HTR-8/SVneo (cell line): ENCODE measurements around the gene ADCK2.
A peak's percentile ranks its signal among the peaks of the same experiment; 100 is the strongest.
"Not testable (repeated sequence)": the region's sequence is repeated elsewhere in the genome, so short reads cannot be mapped to it uniquely, and the experiment has no call there.

ENCODE experiments used
- DNase-seq: peaks from one replicate; pipeline ENCODE4 v3.0.0; 2011; ENCODE audit warnings: low spot score, mixed read lengths; ENCODE audit not compliant: insufficient read length
- FAIRE-seq: peaks from 2 replicates; lab custom pipeline; 2011; peaks lifted over from hg19 to GRCh38; lab: Jason Lieb, UNC

ADCK2 gene

DNA sequence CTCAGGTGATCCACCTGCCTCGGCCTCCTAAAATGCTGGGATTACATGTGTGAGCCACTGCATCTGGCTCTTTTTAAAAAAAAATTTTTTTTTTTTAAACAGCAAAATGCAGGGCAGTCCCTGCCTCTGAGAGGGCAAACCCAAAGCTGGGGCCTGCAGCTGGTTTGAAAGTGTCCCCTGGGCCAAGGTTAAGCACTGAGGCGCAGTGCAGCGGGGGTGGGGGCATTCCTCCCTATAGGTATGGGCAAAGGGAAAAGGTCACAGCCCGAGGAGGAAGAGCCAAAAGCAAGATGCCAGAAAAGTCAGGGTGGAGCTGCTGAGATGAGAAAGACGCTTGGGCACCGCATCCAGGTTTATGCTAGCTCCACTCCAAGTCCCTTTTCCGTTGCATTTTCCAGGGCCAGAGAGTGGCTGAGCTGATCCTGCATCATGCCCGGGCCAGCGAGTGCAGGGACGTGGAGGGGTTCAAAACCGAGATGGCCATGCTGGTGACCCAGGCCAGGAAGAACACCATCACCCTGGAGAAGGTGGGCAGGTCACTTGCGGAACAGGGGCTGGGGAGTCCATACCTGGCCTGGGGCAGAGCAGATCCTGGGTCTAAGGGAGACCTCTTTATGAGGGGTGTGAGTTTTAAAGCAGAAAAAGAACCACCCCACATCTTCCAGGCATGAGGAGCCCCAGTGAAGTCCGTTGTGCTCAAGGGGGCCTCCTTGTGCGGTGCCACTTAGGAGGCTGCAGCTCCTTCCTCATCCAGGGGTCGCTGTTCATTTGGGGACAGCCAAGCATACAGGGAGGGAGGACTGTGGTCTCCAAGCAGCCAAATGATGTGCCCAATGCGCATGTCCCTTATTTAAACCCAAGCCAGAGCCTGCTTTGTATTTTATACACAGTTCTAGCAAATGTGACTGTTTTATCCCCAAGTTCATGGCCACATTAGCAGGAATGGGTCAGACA, 16.7 kb downstream of the ADCK2 start:
- FAIRE-seq (no peak), DNase-seq (no peak)

DNA sequence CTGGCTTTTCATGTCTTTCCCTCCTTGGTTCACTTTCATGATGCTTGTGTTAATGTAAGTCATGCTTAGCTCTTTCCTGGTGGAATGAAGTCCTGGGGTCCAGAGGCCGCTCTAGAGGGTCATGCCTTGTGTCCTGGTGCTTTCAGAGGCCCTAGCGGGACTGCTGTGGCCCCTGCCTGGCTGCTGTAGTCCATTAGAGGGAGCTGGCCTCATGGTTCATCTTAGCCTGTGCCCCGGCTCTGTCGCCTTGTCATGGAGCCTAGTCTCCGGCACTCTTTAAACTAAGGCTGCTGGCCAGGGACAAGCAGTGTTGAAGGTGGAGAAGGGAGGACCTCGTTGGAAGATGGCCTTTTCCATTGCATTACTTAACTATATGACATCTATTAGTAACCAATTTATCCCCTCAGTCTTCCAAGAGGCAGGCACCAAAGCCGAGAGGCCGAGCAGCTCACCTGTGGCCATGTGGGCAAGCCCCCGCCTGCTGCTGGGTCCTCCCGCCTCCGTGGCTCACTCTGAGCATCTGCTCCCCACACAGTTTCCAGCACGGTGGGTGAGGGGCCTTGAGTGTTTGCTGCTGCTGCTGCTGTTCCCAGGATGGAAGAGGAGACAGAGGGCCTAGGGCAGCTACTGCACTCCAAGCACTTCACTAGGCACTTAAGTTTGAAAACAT, 18.8 kb downstream of the ADCK2 start:
- DNase-seq (no peak), FAIRE-seq (no peak)

DNA sequence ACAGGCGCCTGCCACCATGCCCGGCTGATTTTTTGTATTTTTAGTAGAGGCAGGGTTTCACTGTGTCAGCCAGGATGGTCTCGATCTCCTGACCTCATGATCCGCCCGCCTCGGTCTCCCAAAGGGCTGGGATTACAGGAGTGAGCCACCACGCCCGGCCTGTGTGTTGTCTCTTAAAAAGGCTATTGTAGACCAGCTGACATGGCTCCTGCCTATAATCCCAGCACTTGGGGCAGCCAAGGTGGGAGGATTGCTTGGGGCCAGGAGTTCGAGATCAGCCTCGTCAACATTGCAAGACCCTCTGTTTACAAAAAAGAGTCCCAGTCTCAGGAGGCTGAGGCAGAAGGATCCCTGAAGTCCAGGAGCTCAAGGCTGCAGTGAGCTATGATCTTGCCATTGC, 21.1 kb downstream of the ADCK2 start:
- FAIRE-seq, DNase-seq: not testable (repeated sequence)

DNA sequence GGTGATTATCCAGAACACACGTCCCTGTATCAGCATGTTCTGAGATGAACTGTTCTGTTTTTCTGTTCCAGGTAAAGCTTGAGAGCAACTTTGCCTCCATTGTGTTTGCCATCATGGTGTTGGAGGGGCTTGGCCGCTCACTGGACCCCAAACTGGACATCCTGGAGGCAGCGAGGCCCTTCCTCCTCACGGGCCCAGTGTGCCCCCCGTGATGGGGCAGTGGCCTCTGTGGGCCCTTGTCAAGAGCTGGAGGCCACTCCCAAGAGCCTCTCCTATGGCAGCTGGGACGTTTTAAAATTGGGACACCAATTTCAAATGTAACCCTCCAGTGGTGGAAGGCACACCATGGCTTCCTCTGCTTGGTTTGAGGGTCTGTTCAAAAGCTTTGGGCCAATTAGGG, 21.8 kb downstream of the ADCK2 start:
- DNase-seq = no peak
- no peak for FAIRE-seq

DNA sequence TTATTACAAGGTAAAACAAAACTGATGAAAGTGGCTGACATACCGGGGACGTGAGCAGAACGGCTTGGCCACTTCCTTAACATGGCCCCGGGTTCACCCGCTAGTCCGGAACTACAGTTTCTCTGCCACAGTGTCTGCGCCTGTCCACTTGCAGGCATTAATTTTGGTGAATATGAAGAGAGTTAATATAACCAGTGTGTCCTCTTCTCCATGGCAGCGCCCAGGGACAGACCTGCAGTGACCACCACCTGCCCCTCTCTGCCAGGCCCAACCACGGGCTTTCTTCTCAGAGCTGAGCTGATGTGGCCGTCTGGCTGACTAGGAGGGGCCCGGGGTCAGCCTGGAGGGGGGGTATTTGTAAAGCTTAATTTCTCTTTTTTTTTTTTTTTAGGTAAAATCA, 22.6 kb downstream of the ADCK2 start:
- DNase-seq = no peak
- FAIRE-seq = no peak

DNA sequence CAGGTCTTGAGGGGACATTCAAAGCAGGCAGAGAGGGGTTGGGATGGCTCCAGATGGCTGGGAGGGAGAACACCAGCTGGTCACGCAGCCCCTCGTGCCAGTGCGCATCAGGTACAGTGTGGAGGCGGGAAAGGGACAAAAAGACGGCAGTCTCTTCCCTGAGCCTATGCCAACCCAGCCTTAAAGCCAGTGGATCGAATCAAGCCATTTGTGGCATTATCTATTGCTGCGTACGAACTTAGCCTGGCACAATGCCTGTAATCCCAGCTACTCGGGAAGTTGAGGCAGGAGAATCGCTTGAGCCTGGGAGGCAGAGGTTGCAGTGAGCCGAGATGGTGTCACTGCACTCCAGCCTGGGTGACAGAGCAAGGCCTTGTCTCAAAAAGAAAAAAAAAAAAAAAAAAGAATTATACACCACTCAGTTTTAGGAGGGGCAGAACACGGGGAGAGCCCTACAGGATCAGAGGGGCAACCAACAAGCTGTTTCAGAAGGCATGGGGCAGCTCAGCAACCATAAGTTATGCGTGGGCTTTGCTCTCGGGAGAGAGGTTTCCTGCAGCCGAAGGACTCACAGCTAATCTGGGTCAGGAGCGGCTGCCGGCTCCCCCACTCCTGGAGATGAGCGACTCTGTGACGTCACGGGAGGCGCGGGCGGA, 23.4 kb downstream of the ADCK2 start:
- FAIRE-seq = peak; percentile 63
- DNase-seq = peak; percentile 90

DNA sequence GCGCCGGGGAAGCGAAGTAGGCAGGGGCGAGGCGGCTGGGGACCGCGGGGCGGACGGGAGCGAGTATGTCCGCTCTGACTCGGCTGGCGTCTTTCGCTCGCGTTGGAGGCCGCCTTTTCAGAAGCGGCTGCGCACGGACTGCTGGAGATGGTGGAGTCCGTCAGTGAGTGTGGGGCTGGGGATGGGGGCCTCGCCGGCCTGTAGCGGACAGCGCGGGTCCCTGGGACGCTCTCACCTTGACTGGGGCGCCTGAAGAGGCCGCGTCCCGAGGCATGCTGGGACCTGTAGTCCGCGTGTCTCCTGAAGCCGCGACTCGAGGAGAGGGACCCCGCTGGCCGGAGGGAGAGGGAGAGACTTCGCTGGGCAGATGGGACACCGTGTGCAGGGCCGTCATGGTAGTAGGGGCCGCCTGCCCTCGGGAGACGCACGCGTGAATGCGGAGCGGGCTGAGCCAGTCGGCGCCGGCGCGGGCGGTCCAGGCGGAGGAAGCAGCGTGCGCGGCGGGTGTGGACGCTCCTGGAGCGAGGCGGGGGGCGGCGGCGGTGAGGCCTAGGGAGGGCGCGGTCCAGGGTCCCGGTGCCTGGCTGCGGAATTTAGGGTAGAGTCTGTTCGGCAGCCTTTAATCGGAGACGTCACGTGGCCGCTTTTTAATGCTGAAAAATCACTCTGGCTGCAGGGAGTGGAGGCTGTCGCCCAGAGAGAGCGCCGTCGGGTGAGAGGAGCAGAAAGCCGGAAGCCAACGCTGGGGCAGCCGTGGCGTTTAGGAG, 24.1 kb downstream of the ADCK2 start, which contains the start of gene NDUFB2:
TSS of gene NDUFB2 (plus strand) at position 29 of the 767 bp plus-strand sequence. CDS start at position 66, 37 bp downstream.
- DNase-seq = peak; percentile 72
- FAIRE-seq = no peak

DNA sequence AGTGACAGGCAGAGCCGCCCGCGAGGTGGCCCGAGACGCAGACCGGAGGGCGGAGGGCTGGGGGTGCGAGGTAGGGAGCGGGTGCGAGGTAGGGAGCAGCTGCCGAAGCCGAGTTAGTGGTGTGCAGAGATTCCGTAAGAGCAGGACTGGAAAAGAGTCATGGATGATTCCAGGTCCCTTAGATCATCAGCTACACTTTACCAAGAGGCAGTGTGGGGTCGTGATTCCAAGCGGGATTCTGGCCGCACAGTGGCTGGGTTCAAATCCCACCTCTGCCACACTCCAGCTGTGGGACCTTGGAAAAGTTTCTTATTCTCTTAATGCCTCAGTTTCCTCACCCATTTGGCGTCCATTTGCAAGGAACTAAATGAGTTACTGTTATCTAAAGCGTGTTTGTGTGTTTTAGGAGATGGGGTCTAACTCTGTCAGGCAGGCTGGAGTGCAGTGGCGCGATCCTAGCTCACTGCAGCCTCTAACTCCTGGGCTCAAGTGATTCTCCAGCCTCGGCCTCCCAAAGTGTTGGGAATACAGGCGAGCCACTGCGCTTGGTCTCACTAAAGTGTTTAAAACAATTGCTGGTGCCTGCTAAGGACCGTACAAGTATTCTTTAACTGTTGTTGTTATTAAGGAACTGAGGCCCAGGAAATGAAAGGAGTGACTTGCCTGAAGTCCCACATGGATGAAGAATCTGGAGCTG, 24.9 kb downstream of the ADCK2 start:
- FAIRE-seq (no peak), DNase-seq (no peak)

DNA sequence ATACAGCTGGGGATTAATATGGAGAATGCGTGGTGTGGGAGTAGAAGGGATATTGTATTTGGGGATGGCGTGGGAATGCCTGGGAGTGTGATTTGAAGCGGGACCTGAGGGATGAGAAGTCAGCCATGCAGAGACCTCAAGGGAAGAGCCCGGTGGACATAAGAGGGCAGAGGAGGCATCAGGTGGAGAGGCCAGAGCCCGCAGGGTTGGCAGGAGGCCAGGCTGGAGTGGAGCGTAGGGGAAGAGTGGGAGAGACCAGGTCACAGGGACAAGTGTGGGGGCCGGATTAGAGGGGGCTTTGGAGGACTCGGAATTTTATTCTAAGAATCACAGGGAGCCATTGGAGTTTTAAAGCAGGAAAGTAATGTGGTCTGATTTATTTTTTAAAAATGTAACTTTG, 25.7 kb downstream of the ADCK2 start:
- no peak for FAIRE-seq
- DNase-seq = no peak

DNA sequence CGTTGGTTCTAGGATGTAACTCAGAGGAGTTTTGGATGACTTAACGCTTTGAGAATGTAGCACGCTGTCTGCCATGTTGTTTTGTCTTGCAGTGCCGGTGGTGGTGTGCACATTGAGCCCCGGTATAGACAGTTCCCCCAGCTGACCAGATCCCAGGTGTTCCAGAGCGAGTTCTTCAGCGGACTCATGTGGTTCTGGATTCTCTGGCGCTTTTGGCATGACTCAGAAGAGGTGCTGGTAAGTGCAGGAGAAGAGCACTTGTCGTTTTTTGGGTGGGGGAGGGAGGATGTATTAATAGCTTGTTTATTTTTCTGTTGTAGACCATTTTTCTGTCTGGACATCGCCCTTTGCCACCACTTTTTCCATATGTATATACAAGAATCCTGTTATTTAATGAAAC, 30.0 kb downstream of the ADCK2 start:
- no peak for DNase-seq
- no peak for FAIRE-seq

DNA sequence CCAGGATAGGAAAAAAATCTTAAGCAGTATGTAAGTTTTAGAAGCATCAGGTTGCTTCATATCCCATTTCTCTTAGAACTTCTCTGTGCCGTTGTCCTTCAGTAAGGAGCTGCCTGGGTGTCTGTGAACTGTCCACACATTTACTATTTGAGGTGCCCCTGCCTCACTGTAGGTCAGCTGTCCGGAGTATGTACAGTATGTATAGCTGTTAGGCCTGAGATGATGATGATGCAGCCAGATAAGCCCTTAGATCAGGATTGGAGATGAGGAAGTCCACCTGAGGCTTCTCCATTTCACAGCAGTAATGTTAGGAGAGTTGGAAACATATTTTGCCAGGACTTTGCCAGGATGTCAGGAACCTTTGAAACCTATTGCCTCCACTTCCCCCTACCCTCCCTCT, 31.5 kb downstream of the ADCK2 start:
- FAIRE-seq = no peak
- DNase-seq = no peak

DNA sequence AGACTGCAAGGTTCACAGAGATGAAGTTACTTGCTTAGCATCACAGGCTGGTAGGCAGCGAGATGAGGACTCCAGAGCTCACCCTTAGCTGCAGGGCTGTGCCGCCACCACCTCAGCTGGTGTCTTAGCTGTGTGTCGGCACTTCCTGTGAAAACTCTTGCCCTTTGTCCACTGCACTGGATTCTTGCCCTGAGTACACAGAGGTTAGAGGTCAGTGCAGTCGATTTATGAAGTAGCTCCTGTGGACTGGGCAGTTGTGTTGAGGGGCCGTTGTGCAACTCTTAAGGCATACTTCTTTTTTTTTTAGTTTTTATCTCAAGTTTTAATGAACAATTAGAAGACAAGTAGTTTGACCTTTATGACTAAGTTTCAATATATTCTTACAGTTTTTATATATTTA, 34.4 kb downstream of the ADCK2 start:
- DNase-seq = no peak

DNA sequence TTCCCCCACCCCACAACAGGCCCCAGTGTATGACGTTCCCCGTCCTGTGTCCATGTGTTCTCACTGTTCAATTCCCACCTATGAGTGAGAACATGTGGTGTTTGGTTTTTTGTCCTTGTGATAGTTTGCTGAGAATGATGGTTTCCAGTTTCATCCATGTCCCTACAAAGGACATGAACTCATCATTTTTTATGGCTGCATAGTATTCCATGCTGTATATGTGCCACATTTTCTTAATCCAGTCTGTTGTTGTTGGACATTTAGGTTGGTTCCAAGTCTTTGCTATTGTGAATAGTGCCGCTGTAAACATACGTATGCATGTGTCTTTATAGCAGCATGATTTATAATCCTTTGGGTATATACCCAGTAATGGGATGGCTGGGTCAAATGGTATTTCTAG, 36.0 kb downstream of the ADCK2 start:
- DNase-seq, FAIRE-seq: not testable (repeated sequence)

More for the DNA sequence above, 34.4 kb downstream of the ADCK2 start:
- no peak for FAIRE-seq

DNA sequence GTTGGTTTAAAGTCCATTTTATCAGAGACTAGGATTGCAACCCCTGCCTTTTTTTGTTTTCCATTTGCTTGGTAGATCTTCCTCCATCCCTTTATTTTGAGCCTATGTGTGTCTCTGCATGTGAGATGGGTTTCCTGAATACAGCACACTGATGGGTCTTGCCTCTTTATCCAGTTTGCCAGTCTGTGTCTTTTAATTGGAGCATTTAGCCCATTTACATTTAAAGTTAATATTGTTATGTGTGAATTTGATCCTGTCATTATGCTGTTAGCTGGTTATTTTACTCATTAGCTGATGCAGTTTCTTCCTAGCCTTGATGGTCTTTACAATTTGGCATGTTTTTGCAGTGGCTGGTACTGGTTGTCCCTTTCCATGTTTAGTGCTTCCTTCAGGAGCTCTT, 39.6 kb downstream of the ADCK2 start:
- not testable (repeated sequence) for DNase-seq, FAIRE-seq

DNA sequence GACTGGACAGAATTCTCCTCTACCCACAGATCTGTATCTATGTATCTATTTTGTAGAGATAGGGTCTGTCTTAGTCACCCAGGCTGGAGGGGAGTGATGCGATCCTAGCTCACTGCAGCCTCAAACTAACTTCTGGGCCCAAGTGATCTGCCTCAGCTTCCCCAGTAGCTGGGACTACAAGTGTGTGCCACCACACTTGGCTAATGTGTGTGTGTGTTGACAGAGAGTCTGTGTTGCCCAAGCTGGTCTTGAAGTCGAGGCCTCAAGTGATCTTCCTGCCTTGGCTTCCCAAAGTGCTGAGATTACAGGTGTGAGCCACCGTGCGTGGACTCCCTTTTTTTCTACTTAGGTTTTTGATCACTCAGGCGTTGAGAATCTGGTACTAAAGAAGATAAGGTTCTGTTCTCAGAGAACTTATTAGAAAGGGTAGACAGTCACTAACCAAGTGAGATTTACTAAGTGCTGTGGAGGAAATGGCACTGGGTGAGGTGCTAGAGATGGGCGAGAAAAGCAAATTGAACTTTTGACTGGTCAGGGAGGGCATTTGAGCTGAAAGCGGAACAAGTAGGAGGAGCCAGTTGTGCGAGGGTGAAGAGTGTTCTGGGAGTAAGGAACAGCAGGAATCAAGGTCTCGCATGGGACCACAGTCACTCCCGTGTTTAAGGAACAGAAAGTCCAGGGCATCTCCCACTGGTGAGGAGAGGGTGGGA, 41.7 kb downstream of the ADCK2 start:
- DNase-seq (no peak), FAIRE-seq (no peak)

DNA sequence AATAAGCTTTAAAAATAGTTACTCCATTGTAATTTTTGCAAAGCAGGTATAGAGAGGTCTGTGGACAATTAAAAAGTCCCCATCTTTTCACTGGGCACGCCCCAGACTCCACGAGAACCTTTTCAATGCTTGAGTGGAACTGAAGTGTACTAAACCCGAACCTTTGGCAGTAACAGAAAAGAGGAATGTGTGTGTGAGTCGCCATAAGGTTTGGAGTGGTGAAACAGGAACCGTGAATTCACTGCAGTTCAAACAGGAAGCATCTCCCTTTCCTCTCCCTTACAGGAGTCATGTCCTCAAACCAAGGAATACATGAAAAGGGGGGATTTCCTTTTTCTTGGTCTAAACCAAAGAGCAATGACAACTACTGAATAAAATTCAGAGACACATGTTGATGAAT, 47.0 kb downstream of the ADCK2 start:
- FAIRE-seq (no peak), DNase-seq (no peak)

DNA sequence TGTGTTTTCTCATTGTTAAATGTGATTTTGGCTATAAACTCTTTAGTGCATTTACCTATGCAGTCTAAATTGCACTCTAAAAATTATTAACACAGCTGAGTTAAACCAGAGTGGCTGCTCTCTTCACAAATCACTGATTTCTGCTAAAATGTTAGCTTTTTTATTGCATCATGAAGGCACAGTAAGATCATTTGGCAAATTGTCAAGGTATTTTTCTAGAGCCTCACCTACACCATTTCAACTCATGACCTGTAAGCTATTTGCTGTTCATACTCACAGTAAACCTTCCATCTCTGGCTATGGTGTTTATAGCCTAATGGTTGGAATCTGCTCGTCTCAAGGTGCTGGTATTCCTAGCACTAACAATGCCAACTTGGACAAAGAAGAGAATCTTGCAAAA, 49.5 kb downstream of the ADCK2 start:
- no peak for FAIRE-seq

DNA sequence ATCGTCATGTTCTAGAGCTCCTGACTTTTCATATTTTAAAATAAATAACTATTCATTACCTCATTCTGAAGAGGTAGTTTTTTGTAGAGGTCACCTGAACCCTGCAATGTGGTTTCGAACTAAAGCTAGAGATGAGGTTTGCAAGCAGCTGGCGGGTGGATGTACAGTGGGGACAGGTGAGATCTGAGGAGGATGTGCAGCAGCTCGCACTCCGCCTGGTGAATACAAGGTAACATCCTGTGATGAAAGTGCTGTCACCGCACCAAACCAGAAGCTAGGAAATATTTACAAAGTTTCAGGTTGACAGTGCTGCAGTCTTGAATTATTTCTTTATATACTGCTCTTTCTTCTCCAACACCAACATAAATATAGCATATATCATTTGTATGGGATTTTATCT, 50.3 kb downstream of the ADCK2 start:
- DNase-seq = no peak
- FAIRE-seq = no peak

More for the DNA sequence above, 49.5 kb downstream of the ADCK2 start:
- no peak for DNase-seq

DNA sequence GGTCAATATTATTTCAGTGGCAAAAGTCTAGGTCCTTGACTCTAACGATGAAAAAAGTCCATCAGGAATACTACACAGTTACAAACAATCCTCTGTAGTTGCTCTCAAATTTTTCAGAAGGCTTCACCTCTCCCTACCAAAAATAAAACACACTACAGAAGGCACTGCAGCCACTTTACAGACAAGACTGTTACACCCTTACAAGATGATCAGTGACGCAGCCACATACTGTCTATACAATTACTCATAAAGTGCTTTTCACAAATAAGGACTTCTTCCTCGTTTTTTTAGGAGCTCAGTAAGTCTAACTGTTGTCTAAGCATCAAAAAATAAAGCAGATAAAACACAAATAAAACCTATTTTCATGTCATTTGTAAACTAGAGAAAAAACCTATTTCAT, 50.8 kb downstream of the ADCK2 start:
- DNase-seq (no peak), FAIRE-seq (no peak)
